Caki2 (cell line): ENCODE data around the gene FAM199X. TPM values are rescaled to one million over a fixed set of nuclear protein-coding genes. Genes with fewer than 3 reads are reported as not detected.
A peak's percentile ranks its signal among the peaks of the same experiment; 100 is the strongest.

Experiments
- DNase-seq: peaks from one replicate; pipeline ENCODE4 v3.0.0-alpha.2; 2015; ENCODE audit warnings: low read depth
- in situ Hi-C: cut with HindIII; loops from 2 replicates; pipeline ENCODE4 v1.10.0; 2016; ENCODE audit warnings: low sequenced_read_pairs, low pct_unique_long_range_greater_than_20kb, mixed read lengths
- total RNA-seq: library from RNA; depleted of rRNA; stranded (reverse); fragments of >200 nt; shearing (Covaris generic); gene quantifications from 2 replicates; pipeline ENCODE4 v1.2.3, GENCODE V29; 2014; ENCODE audit warnings: low replicate concordance; rRNA removed

The FAM199X gene
- total RNA-seq = 11.4 and 14.2 TPM in 2 replicates

GRCh38 chrX:104165894-104166734, at the start of gene FAM199X:
TSS of gene FAM199X (plus strand) at chrX:104166453. CDS start at chrX:104166786, 333 bp downstream.
- in situ Hi-C loops = no loop called here
- peak; percentile 88 for DNase-seq

DNA sequence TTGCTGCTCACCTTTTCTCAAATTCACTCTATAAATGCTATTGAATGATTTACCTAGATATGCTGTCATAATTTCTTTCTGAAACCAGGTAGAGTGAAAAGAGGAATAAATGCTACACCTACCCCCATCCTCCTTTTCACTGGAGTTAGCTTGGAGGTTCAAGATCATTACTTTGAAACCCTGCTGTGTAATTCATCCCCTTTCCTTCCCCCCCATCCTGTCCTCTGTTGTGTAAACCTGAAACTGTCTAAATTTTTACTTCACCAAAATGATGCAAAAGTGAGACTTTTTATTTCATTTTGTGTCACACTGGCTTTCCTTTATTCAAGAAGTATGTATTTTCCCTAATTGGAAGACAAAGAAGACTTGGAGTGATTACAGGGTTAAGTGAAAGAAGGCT, 48.5 kb upstream of the FAM199X start:
- in situ Hi-C loops = no loop called here
- no peak for DNase-seq

- DNase-seq = no peak
- in situ Hi-C loops = no loop called here
Measured at GRCh38 chrX:104118765-104119164, 47.5 kb upstream of the FAM199X start.

DNA sequence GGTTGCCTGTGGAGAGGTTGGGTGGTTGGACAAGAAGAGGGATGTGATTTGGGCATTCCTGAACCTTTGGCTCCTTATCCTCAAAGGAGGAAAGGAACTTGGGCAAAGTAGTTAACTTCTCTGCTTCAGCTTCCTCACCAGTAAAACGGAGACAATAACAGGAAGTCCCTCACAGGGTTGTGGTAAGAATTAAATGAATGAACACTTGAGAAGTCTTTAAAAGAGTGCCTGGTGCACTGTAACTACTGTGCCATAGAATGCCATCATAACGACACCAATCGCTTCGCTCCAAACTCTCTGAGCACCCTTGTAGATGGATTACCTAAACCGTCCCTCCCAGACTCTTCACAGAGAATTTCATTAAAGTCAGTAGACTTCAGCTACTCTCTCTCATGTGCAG, 43.4 kb upstream of the FAM199X start:
- in situ Hi-C loops = no loop called here
- DNase-seq = no peak

- in situ Hi-C loops = no loop called here
- no peak for DNase-seq
Measured at GRCh38 chrX:104126856-104127255, 39.4 kb upstream of the FAM199X start.

DNA sequence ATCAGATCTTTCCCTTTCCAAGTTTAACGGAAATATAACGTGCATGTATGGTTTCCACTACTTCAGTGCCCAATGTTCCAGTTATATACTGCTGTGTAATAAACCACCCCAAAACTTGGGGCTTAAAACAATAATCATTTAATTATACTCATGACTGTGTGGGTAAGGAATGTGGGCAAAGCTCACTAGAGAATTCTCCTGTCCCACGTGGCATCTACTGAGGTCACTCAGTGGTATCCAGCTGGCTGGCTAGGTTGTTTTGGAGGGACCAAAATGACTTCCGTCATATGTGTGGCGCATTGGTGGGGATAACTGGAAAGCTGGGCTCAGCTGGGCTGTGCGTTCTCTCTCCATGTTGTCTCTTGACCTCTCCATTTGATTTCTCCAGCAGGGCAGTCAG, 35.4 kb upstream of the FAM199X start:
- no peak for DNase-seq
- in situ Hi-C loops = no loop called here

GRCh38 chrX:104134583-104135261, 31.5 kb upstream of the FAM199X start:
- no peak for DNase-seq
- in situ Hi-C loops = no loop called here

GRCh38 chrX:104135677-104136076, 30.6 kb upstream of the FAM199X start:
- in situ Hi-C loops = no loop called here
- no peak for DNase-seq

GRCh38 chrX:104136241-104137019, 29.8 kb upstream of the FAM199X start:
- peak; percentile 62 for DNase-seq
- in situ Hi-C loops = no loop called here

DNA sequence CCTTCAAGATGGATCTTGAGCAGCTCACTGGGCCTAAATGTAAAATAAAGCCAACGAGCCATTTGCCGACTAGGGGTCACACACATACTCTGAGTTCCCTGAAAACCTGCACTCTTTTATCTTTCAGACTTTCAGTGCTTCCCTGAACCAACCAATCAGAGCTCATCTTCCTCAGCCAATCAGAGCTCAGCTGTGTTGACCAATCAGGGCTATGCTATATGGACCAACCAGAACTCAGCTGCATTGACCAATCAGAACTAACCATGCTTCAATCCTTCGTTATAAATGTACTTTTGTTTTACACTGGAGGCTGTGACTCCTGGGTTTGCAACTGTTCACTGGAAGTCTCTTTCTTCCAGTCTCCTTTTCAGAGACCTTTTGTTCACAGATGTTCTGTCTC, 28.8 kb upstream of the FAM199X start:
- no peak for DNase-seq
- in situ Hi-C loops = no loop called here

GRCh38 chrX:104141087-104141760, 25.0 kb upstream of the FAM199X start:
- DNase-seq = no peak
- in situ Hi-C loops = no loop called here

- in situ Hi-C loops = no loop called here
- DNase-seq = no peak
Measured at GRCh38 chrX:104151037-104151436, 15.2 kb upstream of the FAM199X start.

GRCh38 chrX:104156630-104157529, 9.4 kb upstream of the FAM199X start, which contains the start of gene SLC25A53:
TSS of gene SLC25A53 (minus strand) at chrX:104157009. CDS start at chrX:104105257, 51,752 bp downstream.
- in situ Hi-C loops = no loop called here
- peak; percentile 83 for DNase-seq

- in situ Hi-C loops = no loop called here
- DNase-seq = no peak
Measured at GRCh38 chrX:104166735-104167436, 633 bp downstream of the FAM199X start.

GRCh38 chrX:104168127-104168526, 1.9 kb downstream of the FAM199X start:
- in situ Hi-C loops = no loop called here
- DNase-seq = no peak

- peak; percentile 54 for DNase-seq
Measured at GRCh38 chrX:104172121-104172520, 5.9 kb downstream of the FAM199X start.

DNA sequence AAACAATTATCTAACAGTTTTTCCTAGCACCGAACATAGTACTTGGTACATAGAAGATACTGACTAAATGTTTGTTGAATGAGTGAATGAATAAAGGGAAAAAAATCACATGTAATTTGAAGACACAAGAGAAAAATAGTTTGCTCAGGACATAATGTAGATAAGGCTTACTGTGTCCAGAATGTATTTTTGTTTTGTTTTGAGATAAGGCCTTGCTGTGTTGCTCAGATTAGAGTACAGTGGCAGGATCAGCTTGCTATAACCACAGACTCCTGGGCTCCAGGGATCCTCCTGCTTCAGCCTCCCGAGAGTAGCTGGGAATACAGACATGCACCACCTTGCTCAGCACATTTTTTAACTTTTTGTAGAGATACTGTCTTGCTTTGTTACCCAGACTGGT, 6.5 kb downstream of the FAM199X start:
- in situ Hi-C loops = no loop called here
- DNase-seq = no peak

More at GRCh38 chrX:104172121-104172520, 5.9 kb downstream of the FAM199X start:
- in situ Hi-C loops = no loop called here
